ENCODE measurements around the gene CDT1.

GRCh38 chr16:88825146-88825545, 21.6 kb downstream of the CDT1 start:
- TF ChIP-seq CTCF (IDR thresholded peaks at IDR 0.05) (no peak), POLR2A (IDR thresholded peaks at IDR 0.05) (no peak)
